RWPE1 (cell line): Measurements from ENCODE around the gene TMEM63C.

Experiments
- CTCF ChIA-PET: fragments of 350-600 bp; sonication (Branson Sonifier 250); formaldehyde crosslinking; extraction: SDS; loops from one replicate; lab custom pipeline; 2021; lab: Yijun Ruan, JAX
- POLR2A ChIA-PET: fragments of 400-600 bp; formaldehyde crosslinking; extraction: SDS; loops from one replicate; lab custom pipeline; 2020; ENCODE audit warnings: antibody characterized with exemption; ENCODE audit not compliant: low non-redundant PET; lab: Yijun Ruan, JAX
- DNase-seq: peaks from one replicate; pipeline ENCODE4 v3.0.0; 2012; ENCODE audit warnings: low spot score
- H3K27ac ChIP-seq: fragments of 450-650 bp; 2 replicates; pipeline ENCODE4 v1.5.1; 2017
- TF ChIP-seq, protein P1 (sequence below): fragments of 450-650 bp; conservative IDR thresholded peaks from 2 replicates; pipeline ENCODE4 v1.5.1; 2017; ENCODE audit warnings: low read depth, mild to moderate bottlenecking

Gene TMEM63C

DNA sequence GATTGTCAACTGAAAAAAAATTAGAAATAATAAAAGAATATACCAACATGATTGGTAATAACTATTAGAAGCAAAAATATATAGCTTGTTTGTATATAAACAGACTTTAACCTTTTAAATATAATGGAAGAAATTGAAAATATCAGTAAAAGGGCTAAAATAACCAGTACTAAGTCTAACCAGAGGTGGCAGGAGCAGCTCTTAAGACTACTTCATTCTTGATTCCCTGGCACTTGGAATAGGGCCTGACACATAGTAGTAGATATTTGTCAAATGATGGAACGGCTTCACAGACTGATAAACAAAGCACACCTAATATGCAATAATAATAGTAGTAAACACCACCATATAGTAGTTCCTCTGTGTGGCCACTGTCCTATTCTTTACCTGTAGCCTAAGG, 9.4 kb downstream of the TMEM63C start:
- ChIA-PET CTCF (no interaction called here), POLR2A (no interaction called here)
- TF ChIP-seq, protein P1, sequence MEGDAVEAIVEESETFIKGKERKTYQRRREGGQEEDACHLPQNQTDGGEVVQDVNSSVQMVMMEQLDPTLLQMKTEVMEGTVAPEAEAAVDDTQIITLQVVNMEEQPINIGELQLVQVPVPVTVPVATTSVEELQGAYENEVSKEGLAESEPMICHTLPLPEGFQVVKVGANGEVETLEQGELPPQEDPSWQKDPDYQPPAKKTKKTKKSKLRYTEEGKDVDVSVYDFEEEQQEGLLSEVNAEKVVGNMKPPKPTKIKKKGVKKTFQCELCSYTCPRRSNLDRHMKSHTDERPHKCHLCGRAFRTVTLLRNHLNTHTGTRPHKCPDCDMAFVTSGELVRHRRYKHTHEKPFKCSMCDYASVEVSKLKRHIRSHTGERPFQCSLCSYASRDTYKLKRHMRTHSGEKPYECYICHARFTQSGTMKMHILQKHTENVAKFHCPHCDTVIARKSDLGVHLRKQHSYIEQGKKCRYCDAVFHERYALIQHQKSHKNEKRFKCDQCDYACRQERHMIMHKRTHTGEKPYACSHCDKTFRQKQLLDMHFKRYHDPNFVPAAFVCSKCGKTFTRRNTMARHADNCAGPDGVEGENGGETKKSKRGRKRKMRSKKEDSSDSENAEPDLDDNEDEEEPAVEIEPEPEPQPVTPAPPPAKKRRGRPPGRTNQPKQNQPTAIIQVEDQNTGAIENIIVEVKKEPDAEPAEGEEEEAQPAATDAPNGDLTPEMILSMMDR: no peak

DNA sequence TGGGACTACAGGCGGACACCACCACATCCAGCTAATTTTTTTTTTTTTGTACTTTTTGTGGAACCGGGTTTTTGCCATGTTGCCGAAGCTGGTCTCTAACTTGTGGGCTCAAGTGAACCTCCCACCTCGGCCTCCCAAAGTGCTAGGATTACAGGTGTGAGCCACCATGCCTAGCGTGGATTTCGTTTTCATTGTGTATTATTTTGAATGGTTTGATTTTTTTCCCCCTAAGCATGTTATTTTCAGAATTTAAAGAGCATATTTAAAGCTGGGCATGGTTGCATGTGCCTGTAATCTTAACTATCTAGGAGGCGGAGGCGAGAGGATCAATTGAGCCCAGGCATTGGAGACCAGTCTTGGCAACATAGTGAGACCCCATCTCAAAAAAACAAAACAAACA, 13.1 kb downstream of the TMEM63C start:
- DNase-seq: no peak
- no peak overlapping the region for H3K27ac ChIP-seq
- TF ChIP-seq, protein P1: no peak
- POLR2A ChIA-PET: no interaction called here
- CTCF ChIA-PET: no interaction called here

More for the DNA sequence above, 9.4 kb downstream of the TMEM63C start:
- H3K27ac ChIP-seq: no peak overlapping the region
- DNase-seq: no peak

DNA sequence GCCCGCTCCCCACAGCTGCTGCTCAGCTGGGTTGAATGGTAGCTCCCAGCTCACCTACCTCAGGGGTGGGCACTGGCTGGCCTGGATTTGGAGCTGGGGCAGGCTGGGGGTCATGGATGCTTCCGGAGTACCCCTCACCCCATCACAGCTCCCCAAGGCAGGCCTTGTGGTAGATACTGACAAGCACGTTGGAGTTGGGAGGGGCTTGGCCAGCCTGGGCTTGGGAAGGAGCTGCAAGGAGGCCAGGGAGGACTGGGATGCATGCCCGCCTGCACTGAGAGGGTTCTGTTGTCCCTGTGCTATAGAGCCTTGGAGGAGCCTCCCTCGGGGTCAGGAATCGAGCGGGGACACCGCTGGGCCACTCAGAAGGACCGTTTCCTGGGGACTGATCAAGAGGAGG, 14.2 kb downstream of the TMEM63C start:
- TF ChIP-seq, protein P1: no peak
- no peak overlapping the region for H3K27ac ChIP-seq
- ChIA-PET POLR2A (no interaction called here), CTCF (interaction anchor here (0.6 to 1.0 kb wide), 2 partner anchors 15 to 44 kb away, joined by 3 read pairs; no protein-coding TSS in a partner anchor)
- no peak for DNase-seq

DNA sequence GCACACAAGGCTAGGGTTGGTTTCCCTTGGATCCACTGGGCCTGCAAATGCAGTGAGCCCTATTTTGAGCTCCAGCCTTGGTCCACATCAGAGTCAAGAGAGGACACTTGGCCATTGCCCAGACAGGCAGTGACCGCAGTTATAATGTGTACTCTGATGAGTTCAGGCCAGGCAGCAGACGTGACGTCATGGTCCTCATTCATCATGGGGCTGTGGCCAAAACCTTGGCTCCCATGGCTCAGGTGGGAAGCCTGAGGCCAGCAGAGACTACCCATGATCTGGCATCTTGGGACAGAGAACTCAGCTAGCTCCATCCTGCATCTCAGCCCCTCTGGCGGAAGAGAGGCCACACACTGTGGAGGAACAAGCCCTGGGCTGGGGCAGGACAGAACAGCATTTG, 16.4 kb downstream of the TMEM63C start:
- DNase-seq: no peak
- POLR2A ChIA-PET: no interaction called here
- CTCF ChIA-PET: no interaction called here
- H3K27ac ChIP-seq: no peak overlapping the region
- TF ChIP-seq, protein P1: no peak

DNA sequence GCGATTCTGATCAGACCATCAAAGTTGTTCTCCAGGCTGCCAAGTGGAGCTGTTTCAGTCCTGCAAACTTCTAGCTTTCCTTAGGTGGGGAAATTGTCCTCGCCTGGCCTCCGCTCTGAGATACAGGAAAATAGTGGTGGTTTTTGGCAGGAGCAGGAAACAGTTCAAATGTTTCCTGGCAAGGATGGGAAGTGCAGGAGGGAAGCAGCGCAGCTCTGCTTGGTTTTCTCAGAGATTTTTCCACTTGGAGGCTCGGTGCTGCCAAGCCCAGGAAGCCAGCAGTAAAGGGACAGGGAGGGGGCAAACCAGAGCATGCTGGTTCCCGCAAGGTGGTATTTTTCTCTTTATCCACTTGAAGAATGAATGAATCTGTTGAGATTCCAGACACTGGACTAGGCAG, 17.0 kb downstream of the TMEM63C start:
- TF ChIP-seq, protein P1: no peak
- no peak for DNase-seq
- ChIA-PET CTCF (no interaction called here), POLR2A (no interaction called here)
- H3K27ac ChIP-seq: no peak overlapping the region

DNA sequence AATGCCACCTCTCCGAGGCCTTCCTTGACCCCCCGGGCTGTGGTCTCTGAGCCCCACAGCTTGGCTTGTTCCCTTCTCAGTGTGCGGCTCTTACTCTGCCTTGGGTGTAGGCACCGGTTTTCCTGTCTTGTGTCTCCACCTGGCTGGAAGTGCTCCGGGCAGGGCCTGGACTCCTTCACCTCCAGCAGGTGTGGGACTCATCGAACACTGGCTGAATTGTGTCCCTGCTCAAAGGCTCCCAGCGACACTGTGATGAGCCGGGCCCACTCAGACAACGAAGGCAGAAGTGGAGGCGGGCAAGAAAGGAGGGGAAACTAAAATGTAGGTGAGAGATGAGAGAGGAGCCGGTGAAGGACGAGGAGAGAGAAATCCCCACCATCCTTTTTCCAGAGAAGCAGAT, 18.0 kb downstream of the TMEM63C start:
- POLR2A ChIA-PET: no interaction called here
- CTCF ChIA-PET: interaction anchor here (1.1 kb wide), 1 partner anchor 12 kb away, joined by 3 read pairs; no protein-coding TSS in a partner anchor

More for the DNA sequence above, 18.0 kb downstream of the TMEM63C start:
- TF ChIP-seq, protein P1: no peak
- no peak for DNase-seq
- H3K27ac ChIP-seq: no peak overlapping the region
